ENCODE results near the gene PELI2. TPM values are rescaled to one million over a fixed set of nuclear protein-coding genes. Genes with fewer than 3 reads are reported as not detected.

The PELI2 gene
- total RNA-seq, 1 donor: 14.1 TPM

DNA sequence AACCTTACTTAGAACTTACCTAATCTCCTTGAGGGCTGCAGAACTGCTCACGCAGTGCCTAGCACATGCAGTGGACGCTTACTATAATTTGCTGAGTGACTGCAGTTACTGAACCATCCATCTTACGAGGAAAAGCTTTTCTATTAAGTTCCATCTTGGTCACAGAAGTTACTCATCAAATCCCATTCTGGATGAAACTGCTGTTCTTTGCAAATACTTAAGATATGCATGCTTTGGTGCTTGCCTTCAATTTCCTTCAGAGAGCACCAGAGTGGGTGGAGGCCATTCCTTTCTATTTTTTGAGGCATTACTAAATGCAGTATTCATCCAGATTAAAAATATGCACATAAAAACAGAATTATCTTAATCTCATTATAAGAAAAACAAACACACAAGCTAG lies 17.7 kb upstream of the PELI2 start:
- no peaks in the 10 kb centered on the region for H3K9me3 ChIP-seq (ENCODE audit: low read depth, low read length)
- peaks cover 6% of the 10 kb centered on the region for H3K27me3 ChIP-seq (ENCODE audit: insufficient read depth, low read length)
- TF ChIP-seq, protein P1, sequence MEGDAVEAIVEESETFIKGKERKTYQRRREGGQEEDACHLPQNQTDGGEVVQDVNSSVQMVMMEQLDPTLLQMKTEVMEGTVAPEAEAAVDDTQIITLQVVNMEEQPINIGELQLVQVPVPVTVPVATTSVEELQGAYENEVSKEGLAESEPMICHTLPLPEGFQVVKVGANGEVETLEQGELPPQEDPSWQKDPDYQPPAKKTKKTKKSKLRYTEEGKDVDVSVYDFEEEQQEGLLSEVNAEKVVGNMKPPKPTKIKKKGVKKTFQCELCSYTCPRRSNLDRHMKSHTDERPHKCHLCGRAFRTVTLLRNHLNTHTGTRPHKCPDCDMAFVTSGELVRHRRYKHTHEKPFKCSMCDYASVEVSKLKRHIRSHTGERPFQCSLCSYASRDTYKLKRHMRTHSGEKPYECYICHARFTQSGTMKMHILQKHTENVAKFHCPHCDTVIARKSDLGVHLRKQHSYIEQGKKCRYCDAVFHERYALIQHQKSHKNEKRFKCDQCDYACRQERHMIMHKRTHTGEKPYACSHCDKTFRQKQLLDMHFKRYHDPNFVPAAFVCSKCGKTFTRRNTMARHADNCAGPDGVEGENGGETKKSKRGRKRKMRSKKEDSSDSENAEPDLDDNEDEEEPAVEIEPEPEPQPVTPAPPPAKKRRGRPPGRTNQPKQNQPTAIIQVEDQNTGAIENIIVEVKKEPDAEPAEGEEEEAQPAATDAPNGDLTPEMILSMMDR (IDR thresholded peaks at IDR 0.05; ENCODE audit: extremely low read depth, low read depth, low read length): no peak
- H3K79me2 ChIP-seq (ENCODE audit: insufficient read depth, low read length): no peaks in the 10 kb centered on the region
- H3K4me1 ChIP-seq (ENCODE audit: insufficient read depth, low read length): peaks cover 5% of the 10 kb centered on the region
- H3K4me3 ChIP-seq (ENCODE audit: insufficient read depth, low read length): no peak overlapping the region
- peak; percentile 57 for DNase-seq (ENCODE audit: insufficient read length, low spot score, missing footprints)
- H2AFZ ChIP-seq (ENCODE audit: low read length): peak overlapping the region; percentile 48
- no peaks in the 10 kb centered on the region for H3K36me3 ChIP-seq (ENCODE audit: insufficient read depth, low read length)
- H4K20me1 ChIP-seq (ENCODE audit: insufficient read depth, low read length): no peaks in the 10 kb centered on the region
- no peak overlapping the region for H3K27ac ChIP-seq (ENCODE audit: low read depth, low read length)
- no peak overlapping the region for H3K4me2 ChIP-seq (ENCODE audit: insufficient read depth, low read length)

DNA sequence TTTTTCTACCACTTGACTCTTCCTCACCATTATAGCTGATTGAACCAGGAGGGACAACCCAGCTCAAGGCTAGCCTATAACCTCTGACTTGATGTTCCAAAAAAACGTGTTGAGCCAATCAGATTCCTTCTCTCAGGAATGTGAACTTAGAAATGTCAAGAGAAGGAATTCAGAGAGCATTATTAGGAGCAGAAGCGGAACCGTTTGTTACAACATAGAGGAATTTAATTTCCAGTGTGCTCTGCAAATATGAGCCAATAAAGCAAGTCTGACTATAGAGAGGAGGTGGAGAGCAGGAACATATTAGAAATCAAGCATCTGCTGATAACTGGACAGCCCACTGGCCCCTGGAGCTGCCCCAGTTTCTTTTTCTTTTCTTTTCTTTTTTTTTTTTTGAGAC lies 15.3 kb upstream of the PELI2 start:
- Histone ChIP-seq H3K27ac (ENCODE audit: low read depth, low read length) (no peak overlapping the region), H4K20me1 (ENCODE audit: insufficient read depth, low read length) (no peaks in the 10 kb centered on the region), H3K79me2 (ENCODE audit: insufficient read depth, low read length) (no peaks in the 10 kb centered on the region), H3K4me3 (ENCODE audit: insufficient read depth, low read length) (no peak overlapping the region), H2AFZ (ENCODE audit: low read length) (no peak overlapping the region), H3K4me1 (ENCODE audit: insufficient read depth, low read length) (peaks cover 5% of the 10 kb centered on the region), H3K27me3 (ENCODE audit: insufficient read depth, low read length) (no peaks in the 10 kb centered on the region), H3K9me3 (ENCODE audit: low read depth, low read length) (no peaks in the 10 kb centered on the region), H3K4me2 (ENCODE audit: insufficient read depth, low read length) (no peak overlapping the region), H3K36me3 (ENCODE audit: insufficient read depth, low read length) (no peaks in the 10 kb centered on the region)
- no peak for DNase-seq (ENCODE audit: insufficient read length, low spot score, missing footprints)
- TF ChIP-seq, protein P1 (IDR thresholded peaks at IDR 0.05; ENCODE audit: extremely low read depth, low read depth, low read length): no peak

- Histone ChIP-seq H3K9me3 (ENCODE audit: low read depth, low read length) (no peaks in the 10 kb centered on the region), H3K27ac (ENCODE audit: low read depth, low read length) (no peak overlapping the region), H3K4me2 (ENCODE audit: insufficient read depth, low read length) (no peak overlapping the region), H2AFZ (ENCODE audit: low read length) (no peak overlapping the region), H4K20me1 (ENCODE audit: insufficient read depth, low read length) (no peaks in the 10 kb centered on the region), H3K36me3 (ENCODE audit: insufficient read depth, low read length) (no peaks in the 10 kb centered on the region), H3K27me3 (ENCODE audit: insufficient read depth, low read length) (no peaks in the 10 kb centered on the region), H3K4me1 (ENCODE audit: insufficient read depth, low read length) (no peaks in the 10 kb centered on the region), H3K4me3 (ENCODE audit: insufficient read depth, low read length) (no peak overlapping the region), H3K79me2 (ENCODE audit: insufficient read depth, low read length) (no peaks in the 10 kb centered on the region)
- TF ChIP-seq, protein P1 (IDR thresholded peaks at IDR 0.05; ENCODE audit: extremely low read depth, low read depth, low read length): no peak
- no peak for DNase-seq (ENCODE audit: insufficient read length, low spot score, missing footprints)
These were observed 10.6 kb upstream of the PELI2 start for GRCh38 chr14:56107615-56108014.

DNA sequence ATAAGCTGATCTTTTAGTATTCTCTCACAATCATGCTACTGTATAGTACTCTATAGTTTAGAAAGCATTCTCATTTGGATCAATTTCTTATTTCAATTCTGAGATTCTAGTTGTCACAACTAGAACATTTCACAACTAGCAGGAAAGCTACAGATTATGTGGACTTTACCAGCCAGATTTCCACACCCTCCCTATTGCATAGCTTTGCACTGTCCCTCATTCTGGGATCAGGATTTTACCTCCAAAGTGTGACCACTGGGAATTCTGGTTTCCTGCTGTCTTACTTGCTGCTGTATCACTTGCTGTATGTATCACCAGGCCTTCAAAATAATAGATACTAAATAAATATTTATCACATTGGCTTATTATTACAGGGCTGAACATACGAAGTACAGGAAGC lies 10.2 kb upstream of the PELI2 start:
- no peak overlapping the region for H3K4me2 ChIP-seq (ENCODE audit: insufficient read depth, low read length)
- TF ChIP-seq, protein P1 (IDR thresholded peaks at IDR 0.05; ENCODE audit: extremely low read depth, low read depth, low read length): no peak
- no peaks in the 10 kb centered on the region for H3K27me3 ChIP-seq (ENCODE audit: insufficient read depth, low read length)

More for the DNA sequence above, 10.2 kb upstream of the PELI2 start:
- H4K20me1 ChIP-seq (ENCODE audit: insufficient read depth, low read length): no peaks in the 10 kb centered on the region
- peak; percentile 32 for DNase-seq (ENCODE audit: insufficient read length, low spot score, missing footprints)
- H3K36me3 ChIP-seq (ENCODE audit: insufficient read depth, low read length): no peaks in the 10 kb centered on the region
- H2AFZ ChIP-seq (ENCODE audit: low read length): no peak overlapping the region
- no peak overlapping the region for H3K27ac ChIP-seq (ENCODE audit: low read depth, low read length)
- H3K79me2 ChIP-seq (ENCODE audit: insufficient read depth, low read length): no peaks in the 10 kb centered on the region
- no peaks in the 10 kb centered on the region for H3K9me3 ChIP-seq (ENCODE audit: low read depth, low read length)
- H3K4me1 ChIP-seq (ENCODE audit: insufficient read depth, low read length): no peaks in the 10 kb centered on the region
- no peak overlapping the region for H3K4me3 ChIP-seq (ENCODE audit: insufficient read depth, low read length)

All from osteoblast (primary cell).